GM23338 (cell line): ENCODE results near the gene MINAR1. TPM values are rescaled to one million over a fixed set of nuclear protein-coding genes. Genes with fewer than 3 reads are reported as not detected.
A peak's percentile ranks its signal among the peaks of the same experiment; 100 is the strongest.

ENCODE experiments used
- ATAC-seq: fragments of 200-7000 bp; cut with Tn5 transposase; 3 replicates; pipeline ENCODE4 v1.9.1; 2020
- DNase-seq: peaks from one replicate; pipeline ENCODE4 v3.0.0-alpha.2; 2015; ENCODE audit warnings: low spot score
- H2AFZ ChIP-seq: fragments of 200-600 bp; sonication (generic); 2 replicates; pipeline ENCODE4 v1.8.0; 2016; ENCODE audit warnings: antibody characterized with exemption, mild to moderate bottlenecking, moderate library complexity
- H3F3A ChIP-seq: fragments of 200-600 bp; sonication (generic); replicated peaks from 2 replicates; pipeline ENCODE4 v1.8.0; 2017; ENCODE audit warnings: antibody characterized with exemption, mixed run types, low read depth
- H3K27ac ChIP-seq: fragments of 200-600 bp; sonication (generic); 2 replicates; pipeline ENCODE4 v1.6.1; 2016; ENCODE audit warnings: low read depth
- H3K27me3 ChIP-seq: fragments of 200-600 bp; sonication (generic); 2 replicates; pipeline ENCODE4 v1.8.0; 2016; ENCODE audit warnings: mild to moderate bottlenecking, mixed run types, moderate library complexity; ENCODE audit not compliant: insufficient read depth
- H3K36me3 ChIP-seq: fragments of 200-600 bp; sonication (generic); 2 replicates; pipeline ENCODE4 v1.8.0; 2016; ENCODE audit warnings: mild to moderate bottlenecking; ENCODE audit not compliant: insufficient read depth
- H3K4me1 ChIP-seq: fragments of 200-600 bp; sonication (generic); 2 replicates; pipeline ENCODE4 v1.8.0; 2016; ENCODE audit warnings: mild to moderate bottlenecking, moderate library complexity; ENCODE audit not compliant: insufficient read depth
- H3K4me2 ChIP-seq: fragments of 200-600 bp; sonication (generic); 2 replicates; pipeline ENCODE4 v1.7.1; 2017; ENCODE audit warnings: mixed run types
- H3K4me3 ChIP-seq: fragments of 200-600 bp; sonication (generic); 2 replicates; pipeline ENCODE4 v1.6.1; 2016; ENCODE audit warnings: mixed run types
- H3K79me2 ChIP-seq: fragments of 200-600 bp; sonication (generic); replicated peaks from 2 replicates; pipeline ENCODE4 v1.8.0; 2017; ENCODE audit warnings: mild to moderate bottlenecking; ENCODE audit not compliant: insufficient read depth
- H3K9me2 ChIP-seq: fragments of 200-600 bp; sonication (generic); 2 replicates; pipeline ENCODE4 v1.8.0; 2017; ENCODE audit not compliant: insufficient read depth
- H4K20me1 ChIP-seq: fragments of 200-600 bp; sonication (generic); replicated peaks from 2 replicates; pipeline ENCODE4 v1.8.0; 2017; ENCODE audit warnings: mild to moderate bottlenecking; ENCODE audit not compliant: insufficient read depth
- H3K27ac Mint-ChIP-seq: 2 replicates; pipeline ENCODE4 v1.8.0; 2020; ENCODE audit warnings: inconsistent platforms, mild to moderate bottlenecking, moderate library complexity, mixed read lengths
- H3K27me3 Mint-ChIP-seq: 3 replicates; pipeline ENCODE4 v1.8.0; 2022; ENCODE audit warnings: low read depth, mild to moderate bottlenecking, moderate library complexity, mixed read lengths, inconsistent platforms; ENCODE audit not compliant: insufficient read depth, poor library complexity
- H3K36me3 Mint-ChIP-seq: 3 replicates; pipeline ENCODE4 v1.8.0; 2021; ENCODE audit warnings: low read depth, mild to moderate bottlenecking, inconsistent platforms, moderate library complexity, mixed read lengths
- H3K4me1 Mint-ChIP-seq: 3 replicates; pipeline ENCODE4 v1.8.0; 2020; ENCODE audit warnings: mild to moderate bottlenecking, inconsistent platforms, mixed read lengths
- H3K4me3 Mint-ChIP-seq: 3 replicates; pipeline ENCODE4 v1.8.0; 2021; ENCODE audit warnings: moderate library complexity, mild to moderate bottlenecking, inconsistent platforms, mixed read lengths
- H3K9me3 Mint-ChIP-seq: 3 replicates; pipeline ENCODE4 v1.8.0; 2020; ENCODE audit warnings: moderate library complexity, mild to moderate bottlenecking, inconsistent platforms, mixed read lengths
- CTCF ChIP-seq, 2 experiments: fragments of 200-600 bp in 1 of 2; sonication (generic) in 1 of 2; conservative IDR thresholded peaks; 2 replicates each; pipeline versions ENCODE4 v1.5.1 to v1.6.1; 2016 to 2017; ENCODE audit warnings: antibody characterized with exemption in 2 of 2, low read depth in 2 of 2, mild to moderate bottlenecking in 2 of 2, moderate library complexity in 1 of 2
- ETS1 ChIP-seq: IDR thresholded peaks from 2 replicates; pipeline ENCODE4 v1.6.1; 2016; ENCODE audit warnings: antibody characterized with exemption
- EZH2 ChIP-seq: fragments of 200-600 bp; sonication (generic); IDR thresholded peaks from one replicate; pipeline ENCODE4 v1.8.0; 2017; ENCODE audit warnings: antibody characterized with exemption, mild to moderate bottlenecking, low read depth; ENCODE audit not compliant: unreplicated experiment
- EZH2phosphoT487 ChIP-seq: fragments of 200-600 bp; sonication (generic); IDR thresholded peaks from one replicate; pipeline ENCODE4 v1.8.1; 2018; ENCODE audit warnings: antibody characterized with exemption; ENCODE audit not compliant: unreplicated experiment
- JUNB ChIP-seq: IDR thresholded peaks from one replicate; pipeline ENCODE4 v1.6.1; 2016; ENCODE audit warnings: antibody characterized with exemption; ENCODE audit not compliant: unreplicated experiment
- NANOG ChIP-seq: IDR thresholded peaks from 2 replicates; pipeline ENCODE4 v1.6.1; 2016; ENCODE audit warnings: antibody characterized with exemption, borderline replicate concordance
- ZNF331 ChIP-seq: fragments of 250-450 bp; sonication (Bioruptor Pico); IDR thresholded peaks from 2 replicates; pipeline ENCODE4 v1.5.0; 2020; ENCODE audit warnings: low read depth, mild to moderate bottlenecking, moderate library complexity
- polyA plus RNA-seq: library from polyadenylated mRNA; unstranded; fragments of >200 nt; fragmentation: Nextera tagmentation; extraction: Ambion mirVana; gene quantifications from 2 replicates; pipeline ENCODE4 v1.2.1, GENCODE V29; 2016
- total RNA-seq: library from RNA; depleted of rRNA; stranded (reverse); fragments of >200 nt; shearing (Covaris generic); gene quantifications from 2 replicates; pipeline ENCODE4 v1.2.3, GENCODE V29; 2014

Gene MINAR1
- total and polyA plus RNA-seq, 2 experiments from 2014 or later: 0.32 to 1.4 TPM

- Histone ChIP-seq H4K20me1 (no peaks in the 10 kb centered on the region), H3K4me3 (peak overlapping the region; percentile 73), H3K79me2 (no peaks in the 10 kb centered on the region), H3K9me2 (no peaks in the 10 kb centered on the region), H3K4me1 (peaks cover 31% of the 10 kb centered on the region), H3F3A (peaks cover 3% of the 10 kb centered on the region; the same call in 1 of the 2 replicates), H2AFZ (peak overlapping the region; percentile 76), H3K27ac (no peak overlapping the region), H3K4me2 (peak overlapping the region; percentile 90), H3K27me3 (peaks cover 73% of the 10 kb centered on the region), H3K36me3 (no peaks in the 10 kb centered on the region)
- Mint-ChIP-seq H3K4me3 (peak overlapping the region; percentile 72), H3K9me3 (no peaks in the 10 kb centered on the region), H3K4me1 (peaks cover 37% of the 10 kb centered on the region), H3K27me3 (peaks cover 48% of the 10 kb centered on the region), H3K36me3 (no peaks in the 10 kb centered on the region), H3K27ac (no peak overlapping the region)
- TF ChIP-seq NANOG (no peak), EZH2 (peak; percentile 64)
- DNase-seq (peak; percentile 75), ATAC-seq (peak; percentile 71)
Observed at GRCh38 chr15:79432345-79433275, 474 bp downstream of the MINAR1 start.

GRCh38 chr15:79433276-79433990 is 1.3 kb downstream of the MINAR1 start:
- DNase-seq: peak; percentile 77
- H3K36me3 ChIP-seq: no peaks in the 10 kb centered on the region
- peak overlapping the region; percentile 73 for H3K4me3 ChIP-seq
- ATAC-seq: peak; percentile 34
- TF ChIP-seq CTCF (conservative IDR thresholded peaks at IDR 0.05; ENCODE audit: low read depth in 2 of 2) (peak; percentile 32 to 43; a peak in 3 of 4 replicates), EZH2phosphoT487 (no peak), EZH2 (peak; percentile 35)
- H2AFZ ChIP-seq: peak overlapping the region; percentile 76
- no peaks in the 10 kb centered on the region for H3K9me2 ChIP-seq
- peak overlapping the region; percentile 90 for H3K4me2 ChIP-seq
- H3K27me3 ChIP-seq: peaks cover 72% of the 10 kb centered on the region
- no peaks in the 10 kb centered on the region for H3K79me2 ChIP-seq
- H3K27me3 Mint-ChIP-seq: peaks cover 48% of the 10 kb centered on the region
- H3K36me3 Mint-ChIP-seq: no peaks in the 10 kb centered on the region
- no peaks in the 10 kb centered on the region for H3K9me3 Mint-ChIP-seq
- peaks cover 31% of the 10 kb centered on the region for H3K4me1 ChIP-seq
- no peaks in the 10 kb centered on the region for H4K20me1 ChIP-seq
- peak overlapping the region; percentile 72 for H3K4me3 Mint-ChIP-seq
- H3F3A ChIP-seq: peaks cover 3% of the 10 kb centered on the region; the same call in 1 of the 2 replicates
- H3K27ac ChIP-seq: no peak overlapping the region
- H3K4me1 Mint-ChIP-seq: peaks cover 36% of the 10 kb centered on the region
- no peak overlapping the region for H3K27ac Mint-ChIP-seq

- H3K9me2 ChIP-seq: no peaks in the 10 kb centered on the region
- no peaks in the 10 kb centered on the region for H3K79me2 ChIP-seq
- H3F3A ChIP-seq: peaks cover 3% of the 10 kb centered on the region; the same call in 1 of the 2 replicates
- no peaks in the 10 kb centered on the region for H3K9me3 Mint-ChIP-seq
- H3K4me3 Mint-ChIP-seq: no peak overlapping the region
- H4K20me1 ChIP-seq: no peaks in the 10 kb centered on the region
- no peak overlapping the region for H3K27ac Mint-ChIP-seq
- H3K27ac ChIP-seq: no peak overlapping the region
- no peaks in the 10 kb centered on the region for H3K36me3 ChIP-seq
- TF ChIP-seq CTCF (conservative IDR thresholded peaks at IDR 0.05; ENCODE audit: low read depth in 2 of 2) (no peak), ETS1 (no peak), EZH2 (no peak), ZNF331 (no peak), JUNB (no peak)
- no peak for DNase-seq
- H3K4me1 Mint-ChIP-seq: peaks cover 35% of the 10 kb centered on the region
- H3K4me1 ChIP-seq: peaks cover 31% of the 10 kb centered on the region
- H2AFZ ChIP-seq: no peak overlapping the region
- peaks cover 48% of the 10 kb centered on the region for H3K27me3 Mint-ChIP-seq
- no peak for ATAC-seq
- H3K36me3 Mint-ChIP-seq: no peaks in the 10 kb centered on the region
- peaks cover 63% of the 10 kb centered on the region for H3K27me3 ChIP-seq
- no peak overlapping the region for H3K4me2 ChIP-seq
- no peak overlapping the region for H3K4me3 ChIP-seq
Observed at GRCh38 chr15:79434361-79434760, 2.2 kb downstream of the MINAR1 start.
